K562 (cell line): ENCODE measurements around the gene B3GALT6. TPM values are rescaled to one million over a fixed set of nuclear protein-coding genes. Genes with fewer than 3 reads are reported as not detected.

ENCODE experiments used
- CTBP1 ChIP-seq: fragments of 450-650 bp; IDR thresholded peaks from 2 replicates; pipeline ENCODE4 v1.6.1; 2016; ENCODE audit warnings: borderline replicate concordance
- RBM15 ChIP-seq: fragments of 200-400 bp; formaldehyde crosslinking; IDR thresholded peaks from 2 replicates; pipeline ENCODE4 v1.6.1; 2018; ENCODE audit warnings: mild to moderate bottlenecking, low read length, moderate library complexity; ENCODE audit not compliant: insufficient read depth
- SIN3A ChIP-seq, 2 experiments: fragments of 150-350 bp in 1 of 2; IDR thresholded peaks; 2 replicates each; pipeline ENCODE4 v1.6.1; 2011 to 2016; ENCODE audit warnings: borderline replicate concordance in 2 of 2, low read depth in 2 of 2, low read length in 2 of 2, mild to moderate bottlenecking in 2 of 2, moderate library complexity in 2 of 2; ENCODE audit not compliant: control insufficient read depth in 1 of 2
- ZKSCAN3 ChIP-seq: fragments of 250-450 bp; sonication (Bioruptor Pico); IDR thresholded peaks from 2 replicates; pipeline ENCODE4 v1.4.0; 2020
- ZNF174 ChIP-seq: fragments of 250-450 bp; sonication (Bioruptor Pico); IDR thresholded peaks from 2 replicates; pipeline ENCODE4 v1.4.0; 2020; ENCODE audit warnings: mild to moderate bottlenecking
- ZNF217 ChIP-seq: sonication (generic); formaldehyde crosslinking; IDR thresholded peaks from 2 replicates; pipeline ENCODE4 v1.8.0; 2022; ENCODE audit warnings: mild to moderate bottlenecking, missing genetic modification reagents
- polyA plus RNA-seq, 8 experiments: library from polyadenylated mRNA; depleted of rRNA in 4 of 8; stranded (reverse) in 5 of 8; unstranded in 3 of 8; fragments of >200 nt; fragmentation: Nextera tagmentation in 2 of 8; fragmentation: Illumina TruSeq in 1 of 8; extraction: Ambion mirVana in 2 of 8; extraction: Trizol in 1 of 8; gene quantifications; 2 replicates each; pipeline versions ENCODE4 v1.2.1 to v1.2.3, GENCODE V29; 2011 to 2014; ENCODE audit warnings: inconsistent platforms in 1 of 8, missing spikeins in 1 of 8
- total RNA-seq, 7 experiments: library from RNA; depleted of rRNA in 6 of 7; stranded (reverse); fragments of >200 nt in 6 of 7; fragmentation: Illumina TruSeq in 2 of 7; extraction: Trizol in 2 of 7; gene quantifications; 2 replicates each; pipeline versions ENCODE4 v1.2.1 to v1.2.3, GENCODE V29; 2011 to 2021; ENCODE audit warnings: low replicate concordance in 1 of 7
- TF ChIP-seq, protein P1 (sequence below): fragments of 250-450 bp; sonication (Bioruptor Pico); IDR thresholded peaks from 2 replicates; pipeline ENCODE4 v1.4.0; 2020; ENCODE audit warnings: mild to moderate bottlenecking, moderate library complexity, borderline replicate concordance
- TF ChIP-seq, protein P2 (sequence below), 2 experiments: fragments of 450-650 bp in 1 of 2; sonication (generic) in 1 of 2; formaldehyde crosslinking in 1 of 2; IDR thresholded peaks; 2 replicates each; pipeline versions ENCODE4 v1.7.1 to v1.9.0; 2016 to 2022; ENCODE audit warnings: inconsistent platforms in 1 of 2, mild to moderate bottlenecking in 1 of 2, missing genetic modification reagents in 1 of 2
- TF ChIP-seq, protein P3 (sequence below): fragments of 200-800 bp; sonication (Bioruptor generic); IDR thresholded peaks from 2 replicates; pipeline ENCODE4 v1.6.1; 2016; ENCODE audit warnings: missing genetic modification characterization, missing compliant biosample characterization

B3GALT6 gene
- total and polyA plus RNA-seq, 9 of the 15 experiments (the other 6 are each of a cell fraction or from before 2014, with no cell fraction given): 0.68 to 29.8 (median 9.9) TPM

DNA sequence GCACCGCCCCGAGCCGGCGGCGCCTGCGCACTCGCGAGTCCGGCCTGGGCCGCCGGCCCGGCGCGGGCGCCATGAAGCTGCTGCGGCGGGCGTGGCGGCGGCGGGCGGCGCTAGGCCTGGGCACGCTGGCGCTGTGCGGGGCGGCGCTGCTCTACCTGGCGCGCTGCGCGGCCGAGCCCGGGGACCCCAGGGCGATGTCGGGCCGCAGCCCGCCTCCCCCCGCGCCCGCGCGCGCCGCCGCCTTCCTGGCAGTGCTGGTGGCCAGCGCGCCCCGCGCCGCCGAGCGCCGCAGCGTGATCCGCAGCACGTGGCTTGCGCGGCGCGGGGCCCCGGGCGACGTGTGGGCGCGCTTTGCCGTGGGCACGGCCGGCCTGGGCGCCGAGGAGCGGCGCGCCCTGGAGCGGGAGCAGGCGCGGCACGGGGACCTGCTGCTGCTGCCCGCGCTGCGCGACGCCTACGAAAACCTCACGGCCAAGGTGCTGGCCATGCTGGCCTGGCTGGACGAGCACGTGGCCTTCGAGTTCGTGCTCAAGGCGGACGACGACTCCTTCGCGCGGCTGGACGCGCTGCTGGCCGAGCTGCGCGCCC lies at the start of gene B3GALT6 (continued):
- TF ChIP-seq, protein P1, sequence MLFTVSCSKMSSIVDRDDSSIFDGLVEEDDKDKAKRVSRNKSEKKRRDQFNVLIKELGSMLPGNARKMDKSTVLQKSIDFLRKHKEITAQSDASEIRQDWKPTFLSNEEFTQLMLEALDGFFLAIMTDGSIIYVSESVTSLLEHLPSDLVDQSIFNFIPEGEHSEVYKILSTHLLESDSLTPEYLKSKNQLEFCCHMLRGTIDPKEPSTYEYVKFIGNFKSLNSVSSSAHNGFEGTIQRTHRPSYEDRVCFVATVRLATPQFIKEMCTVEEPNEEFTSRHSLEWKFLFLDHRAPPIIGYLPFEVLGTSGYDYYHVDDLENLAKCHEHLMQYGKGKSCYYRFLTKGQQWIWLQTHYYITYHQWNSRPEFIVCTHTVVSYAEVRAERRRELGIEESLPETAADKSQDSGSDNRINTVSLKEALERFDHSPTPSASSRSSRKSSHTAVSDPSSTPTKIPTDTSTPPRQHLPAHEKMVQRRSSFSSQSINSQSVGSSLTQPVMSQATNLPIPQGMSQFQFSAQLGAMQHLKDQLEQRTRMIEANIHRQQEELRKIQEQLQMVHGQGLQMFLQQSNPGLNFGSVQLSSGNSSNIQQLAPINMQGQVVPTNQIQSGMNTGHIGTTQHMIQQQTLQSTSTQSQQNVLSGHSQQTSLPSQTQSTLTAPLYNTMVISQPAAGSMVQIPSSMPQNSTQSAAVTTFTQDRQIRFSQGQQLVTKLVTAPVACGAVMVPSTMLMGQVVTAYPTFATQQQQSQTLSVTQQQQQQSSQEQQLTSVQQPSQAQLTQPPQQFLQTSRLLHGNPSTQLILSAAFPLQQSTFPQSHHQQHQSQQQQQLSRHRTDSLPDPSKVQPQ: no peak
- TF ChIP-seq ZKSCAN3 (CRISPR knock-in tag): no peak
- TF ChIP-seq SIN3A (IDR thresholded peaks at IDR 0.05; ENCODE audit: borderline replicate concordance in 2 of 2, control insufficient read depth in 1 of 2, low read depth in 2 of 2, low read length in 2 of 2): no peak
- TF ChIP-seq, protein P2, sequence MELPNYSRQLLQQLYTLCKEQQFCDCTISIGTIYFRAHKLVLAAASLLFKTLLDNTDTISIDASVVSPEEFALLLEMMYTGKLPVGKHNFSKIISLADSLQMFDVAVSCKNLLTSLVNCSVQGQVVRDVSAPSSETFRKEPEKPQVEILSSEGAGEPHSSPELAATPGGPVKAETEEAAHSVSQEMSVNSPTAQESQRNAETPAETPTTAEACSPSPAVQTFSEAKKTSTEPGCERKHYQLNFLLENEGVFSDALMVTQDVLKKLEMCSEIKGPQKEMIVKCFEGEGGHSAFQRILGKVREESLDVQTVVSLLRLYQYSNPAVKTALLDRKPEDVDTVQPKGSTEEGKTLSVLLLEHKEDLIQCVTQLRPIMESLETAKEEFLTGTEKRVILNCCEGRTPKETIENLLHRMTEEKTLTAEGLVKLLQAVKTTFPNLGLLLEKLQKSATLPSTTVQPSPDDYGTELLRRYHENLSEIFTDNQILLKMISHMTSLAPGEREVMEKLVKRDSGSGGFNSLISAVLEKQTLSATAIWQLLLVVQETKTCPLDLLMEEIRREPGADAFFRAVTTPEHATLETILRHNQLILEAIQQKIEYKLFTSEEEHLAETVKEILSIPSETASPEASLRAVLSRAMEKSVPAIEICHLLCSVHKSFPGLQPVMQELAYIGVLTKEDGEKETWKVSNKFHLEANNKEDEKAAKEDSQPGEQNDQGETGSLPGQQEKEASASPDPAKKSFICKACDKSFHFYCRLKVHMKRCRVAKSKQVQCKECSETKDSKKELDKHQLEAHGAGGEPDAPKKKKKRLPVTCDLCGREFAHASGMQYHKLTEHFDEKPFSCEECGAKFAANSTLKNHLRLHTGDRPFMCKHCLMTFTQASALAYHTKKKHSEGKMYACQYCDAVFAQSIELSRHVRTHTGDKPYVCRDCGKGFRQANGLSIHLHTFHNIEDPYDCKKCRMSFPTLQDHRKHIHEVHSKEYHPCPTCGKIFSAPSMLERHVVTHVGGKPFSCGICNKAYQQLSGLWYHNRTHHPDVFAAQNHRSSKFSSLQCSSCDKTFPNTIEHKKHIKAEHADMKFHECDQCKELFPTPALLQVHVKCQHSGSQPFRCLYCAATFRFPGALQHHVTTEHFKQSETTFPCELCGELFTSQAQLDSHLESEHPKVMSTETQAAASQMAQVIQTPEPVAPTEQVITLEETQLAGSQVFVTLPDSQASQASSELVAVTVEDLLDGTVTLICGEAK (IDR thresholded peaks at IDR 0.05): no peak
- TF ChIP-seq, protein P2 (CRISPR knock-in tag; IDR thresholded peaks at IDR 0.05): peak; percentile 32; the same call in 1 of the 2 replicates
- TF ChIP-seq, protein P3, sequence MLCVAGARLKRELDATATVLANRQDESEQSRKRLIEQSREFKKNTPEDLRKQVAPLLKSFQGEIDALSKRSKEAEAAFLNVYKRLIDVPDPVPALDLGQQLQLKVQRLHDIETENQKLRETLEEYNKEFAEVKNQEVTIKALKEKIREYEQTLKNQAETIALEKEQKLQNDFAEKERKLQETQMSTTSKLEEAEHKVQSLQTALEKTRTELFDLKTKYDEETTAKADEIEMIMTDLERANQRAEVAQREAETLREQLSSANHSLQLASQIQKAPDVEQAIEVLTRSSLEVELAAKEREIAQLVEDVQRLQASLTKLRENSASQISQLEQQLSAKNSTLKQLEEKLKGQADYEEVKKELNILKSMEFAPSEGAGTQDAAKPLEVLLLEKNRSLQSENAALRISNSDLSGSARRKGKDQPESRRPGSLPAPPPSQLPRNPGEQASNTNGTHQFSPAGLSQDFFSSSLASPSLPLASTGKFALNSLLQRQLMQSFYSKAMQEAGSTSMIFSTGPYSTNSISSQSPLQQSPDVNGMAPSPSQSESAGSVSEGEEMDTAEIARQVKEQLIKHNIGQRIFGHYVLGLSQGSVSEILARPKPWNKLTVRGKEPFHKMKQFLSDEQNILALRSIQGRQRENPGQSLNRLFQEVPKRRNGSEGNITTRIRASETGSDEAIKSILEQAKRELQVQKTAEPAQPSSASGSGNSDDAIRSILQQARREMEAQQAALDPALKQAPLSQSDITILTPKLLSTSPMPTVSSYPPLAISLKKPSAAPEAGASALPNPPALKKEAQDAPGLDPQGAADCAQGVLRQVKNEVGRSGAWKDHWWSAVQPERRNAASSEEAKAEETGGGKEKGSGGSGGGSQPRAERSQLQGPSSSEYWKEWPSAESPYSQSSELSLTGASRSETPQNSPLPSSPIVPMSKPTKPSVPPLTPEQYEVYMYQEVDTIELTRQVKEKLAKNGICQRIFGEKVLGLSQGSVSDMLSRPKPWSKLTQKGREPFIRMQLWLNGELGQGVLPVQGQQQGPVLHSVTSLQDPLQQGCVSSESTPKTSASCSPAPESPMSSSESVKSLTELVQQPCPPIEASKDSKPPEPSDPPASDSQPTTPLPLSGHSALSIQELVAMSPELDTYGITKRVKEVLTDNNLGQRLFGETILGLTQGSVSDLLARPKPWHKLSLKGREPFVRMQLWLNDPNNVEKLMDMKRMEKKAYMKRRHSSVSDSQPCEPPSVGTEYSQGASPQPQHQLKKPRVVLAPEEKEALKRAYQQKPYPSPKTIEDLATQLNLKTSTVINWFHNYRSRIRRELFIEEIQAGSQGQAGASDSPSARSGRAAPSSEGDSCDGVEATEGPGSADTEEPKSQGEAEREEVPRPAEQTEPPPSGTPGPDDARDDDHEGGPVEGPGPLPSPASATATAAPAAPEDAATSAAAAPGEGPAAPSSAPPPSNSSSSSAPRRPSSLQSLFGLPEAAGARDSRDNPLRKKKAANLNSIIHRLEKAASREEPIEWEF: peak; percentile 73; the same call in 1 of the 2 replicates
- no peak for TF ChIP-seq ZNF174
- no peak for TF ChIP-seq ZNF217 (CRISPR knock-in tag)
- TF ChIP-seq CTBP1: no peak; the same call in 1 of the 2 replicates
- TF ChIP-seq RBM15: no peak
